ENCODE data around the gene ABTB1. TPM values are rescaled to one million over a fixed set of nuclear protein-coding genes. Genes with fewer than 3 reads are reported as not detected.

Gene ABTB1
- total RNA-seq, 1 donor from 2014 or later, result 14.9 TPM

DNA sequence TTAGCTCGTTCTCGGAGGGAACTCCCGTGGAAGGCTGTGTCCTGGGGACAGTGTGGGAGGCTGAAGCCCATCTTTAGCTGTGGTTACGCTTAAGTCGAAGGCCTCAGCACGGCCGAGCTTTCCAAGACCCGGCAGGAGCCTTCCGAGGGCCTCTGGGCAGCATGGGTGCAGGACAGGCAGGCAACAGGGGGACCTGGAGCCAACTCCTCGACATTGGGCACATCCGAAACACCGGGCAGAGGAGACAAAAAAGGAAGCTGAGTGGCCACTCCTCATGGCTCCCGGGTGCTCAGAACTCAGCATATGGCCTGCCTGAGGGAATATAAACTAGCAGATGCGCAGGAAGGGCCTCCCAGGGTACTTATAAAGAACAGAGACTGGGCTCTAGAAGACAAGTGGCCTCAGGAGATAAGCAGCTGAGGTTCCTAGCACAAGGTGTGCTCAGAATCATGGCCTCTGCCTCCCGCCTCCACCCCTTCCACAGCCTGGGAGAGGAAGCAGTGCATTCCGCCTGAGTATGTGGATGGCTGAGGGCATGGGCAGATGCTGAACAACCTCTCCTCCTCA, 34.1 kb downstream of the ABTB1 start:
- no peak for DNase-seq (ENCODE audit: low read depth)
- no peak overlapping the region for H3K4me3 ChIP-seq (ENCODE audit: low read depth, low read length)
- TF ChIP-seq, protein P1, sequence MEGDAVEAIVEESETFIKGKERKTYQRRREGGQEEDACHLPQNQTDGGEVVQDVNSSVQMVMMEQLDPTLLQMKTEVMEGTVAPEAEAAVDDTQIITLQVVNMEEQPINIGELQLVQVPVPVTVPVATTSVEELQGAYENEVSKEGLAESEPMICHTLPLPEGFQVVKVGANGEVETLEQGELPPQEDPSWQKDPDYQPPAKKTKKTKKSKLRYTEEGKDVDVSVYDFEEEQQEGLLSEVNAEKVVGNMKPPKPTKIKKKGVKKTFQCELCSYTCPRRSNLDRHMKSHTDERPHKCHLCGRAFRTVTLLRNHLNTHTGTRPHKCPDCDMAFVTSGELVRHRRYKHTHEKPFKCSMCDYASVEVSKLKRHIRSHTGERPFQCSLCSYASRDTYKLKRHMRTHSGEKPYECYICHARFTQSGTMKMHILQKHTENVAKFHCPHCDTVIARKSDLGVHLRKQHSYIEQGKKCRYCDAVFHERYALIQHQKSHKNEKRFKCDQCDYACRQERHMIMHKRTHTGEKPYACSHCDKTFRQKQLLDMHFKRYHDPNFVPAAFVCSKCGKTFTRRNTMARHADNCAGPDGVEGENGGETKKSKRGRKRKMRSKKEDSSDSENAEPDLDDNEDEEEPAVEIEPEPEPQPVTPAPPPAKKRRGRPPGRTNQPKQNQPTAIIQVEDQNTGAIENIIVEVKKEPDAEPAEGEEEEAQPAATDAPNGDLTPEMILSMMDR (conservative IDR thresholded peaks at IDR 0.05; ENCODE audit: low read depth, low read length), result no peak

DNA sequence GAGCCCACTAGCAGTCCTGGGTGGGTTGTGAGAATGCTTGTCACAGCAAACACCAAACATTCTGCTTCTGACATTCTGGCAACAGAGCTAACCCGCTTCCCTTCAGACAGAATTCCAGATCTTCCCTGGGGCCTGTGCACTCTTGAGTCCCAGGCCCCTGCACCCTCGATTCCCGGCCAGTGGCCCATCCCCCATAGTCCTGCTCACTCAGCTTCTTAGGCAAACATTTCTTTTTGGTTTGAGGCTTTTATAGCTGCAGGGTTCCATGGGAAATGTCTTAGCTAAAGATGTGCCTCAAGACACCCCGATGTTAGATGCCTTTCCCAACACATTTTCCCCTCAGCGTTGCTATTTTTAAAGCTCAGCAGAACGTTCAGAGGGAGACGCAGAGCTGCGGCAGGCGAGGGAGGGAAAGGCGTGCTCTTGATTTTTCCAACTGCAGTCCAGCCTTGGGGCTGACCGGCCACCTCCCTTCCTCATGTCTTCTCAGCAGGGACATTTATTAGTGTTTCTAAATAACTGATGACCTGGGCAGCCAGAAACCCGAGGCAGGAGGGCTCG, 35.2 kb downstream of the ABTB1 start:
- no peak for DNase-seq (ENCODE audit: low read depth)
- TF ChIP-seq, protein P1 (conservative IDR thresholded peaks at IDR 0.05; ENCODE audit: low read depth, low read length), result no peak
- H3K4me3 ChIP-seq (ENCODE audit: low read depth, low read length), result no peak overlapping the region

- TF ChIP-seq, protein P1 (conservative IDR thresholded peaks at IDR 0.05; ENCODE audit: low read depth, low read length), result no peak
- no peak overlapping the region for H3K4me3 ChIP-seq (ENCODE audit: low read depth, low read length)
- no peak for DNase-seq (ENCODE audit: low read depth)
These were observed 36.1 kb downstream of the ABTB1 start for GRCh38 chr3:127708837-127709236.

- TF ChIP-seq, protein P1 (conservative IDR thresholded peaks at IDR 0.05; ENCODE audit: low read depth, low read length), result no peak
These were observed 36.7 kb downstream of the ABTB1 start for GRCh38 chr3:127709320-127710060.

DNA sequence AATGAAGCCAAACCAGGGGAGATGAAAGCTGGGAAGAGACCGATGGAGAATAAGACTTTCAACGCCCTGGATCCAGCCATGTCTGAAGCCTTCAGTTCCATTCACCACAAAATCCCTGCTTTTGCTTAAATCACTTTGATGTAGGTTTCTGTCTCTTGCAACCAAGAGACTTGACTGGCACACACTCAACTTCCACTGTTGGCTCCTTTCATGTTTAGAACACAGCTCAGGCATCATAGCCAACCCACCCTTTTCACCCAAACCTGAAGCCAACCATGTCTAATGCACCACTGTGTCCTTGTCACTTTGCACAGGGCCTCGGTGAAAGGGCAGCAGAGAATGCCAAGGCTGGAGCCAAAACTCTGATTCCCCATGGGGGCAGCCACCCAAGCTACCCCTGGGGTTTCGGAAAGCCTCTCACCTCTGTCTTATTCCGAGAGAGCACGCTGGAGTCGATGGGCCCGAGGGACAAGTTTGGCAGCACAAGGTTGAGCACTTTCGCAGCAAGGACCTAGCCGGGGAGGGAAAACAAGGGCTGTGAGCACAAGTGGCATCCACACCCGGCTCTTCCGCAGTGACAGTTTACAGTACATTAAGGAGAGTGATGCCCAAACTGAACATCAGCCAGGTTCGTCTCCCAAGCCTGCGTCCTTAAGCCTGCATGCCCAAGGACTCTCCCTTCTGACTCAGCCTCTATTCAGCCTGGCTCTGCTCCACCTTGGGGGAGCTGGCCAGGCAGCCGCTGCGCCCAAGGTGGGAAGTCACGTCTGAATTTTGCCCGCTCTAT, 37.6 kb downstream of the ABTB1 start:
- no peak for DNase-seq (ENCODE audit: low read depth)

More at GRCh38 chr3:127709320-127710060, 36.7 kb downstream of the ABTB1 start:
- H3K4me3 ChIP-seq (ENCODE audit: low read depth, low read length), result no peak overlapping the region
- no peak for DNase-seq (ENCODE audit: low read depth)

GRCh38 chr3:127711021-127711695, 38.4 kb downstream of the ABTB1 start:
- DNase-seq (ENCODE audit: low read depth), result no peak
- H3K4me3 ChIP-seq (ENCODE audit: low read depth, low read length), result no peak overlapping the region
- TF ChIP-seq, protein P1 (conservative IDR thresholded peaks at IDR 0.05; ENCODE audit: low read depth, low read length), result no peak

More for the DNA sequence above, 37.6 kb downstream of the ABTB1 start:
- H3K4me3 ChIP-seq (ENCODE audit: low read depth, low read length), result no peak overlapping the region
- TF ChIP-seq, protein P1 (conservative IDR thresholded peaks at IDR 0.05; ENCODE audit: low read depth, low read length), result peak; percentile 1

Data from epithelial cell of proximal tubule (primary cell).